SK-N-SH (cell line): Measurements from ENCODE around the gene CPA3. TPM values are rescaled to one million over a fixed set of nuclear protein-coding genes. Genes with fewer than 3 reads are reported as not detected.

Source experiments
- CTCF ChIA-PET: fragments of 300-600, 350-600 bp; formaldehyde crosslinking; extraction: SDS; loops from one replicate; lab custom pipeline; 2021; lab: Yijun Ruan, JAX
- POLR2A ChIA-PET: fragments of 350-600 bp; sonication (Branson Sonifier 250); formaldehyde crosslinking; extraction: SDS; loops from one replicate; lab custom pipeline; 2020; ENCODE audit warnings: antibody characterized with exemption, inconsistent platforms; lab: Yijun Ruan, JAX
- DNase-seq: peaks from one replicate; pipeline ENCODE4 v3.0.0; 2012
- H2AFZ ChIP-seq: fragments of 200-600 bp; sonication (generic); 2 replicates; pipeline ENCODE4 v1.8.1; 2016; ENCODE audit warnings: antibody characterized with exemption, mild to moderate bottlenecking, low read depth
- H3F3A ChIP-seq: fragments of 200-600 bp; sonication (generic); replicated peaks from 2 replicates; pipeline ENCODE3; 2016; ENCODE audit warnings: antibody characterized with exemption, mild to moderate bottlenecking; ENCODE audit not compliant: insufficient read depth
- H3K27ac ChIP-seq, 2 experiments: fragments of 200-500 bp in 1 of 2; fragments of 200-600 bp in 1 of 2; sonication (Bioruptor generic) in 1 of 2; sonication (generic), shearing (Covaris generic) in 1 of 2; 2 replicates each; pipeline versions ENCODE4 v1.5.1 to v1.6.1; 2014 to 2016; ENCODE audit warnings: low read depth in 2 of 2, inconsistent platforms in 1 of 2, low read length in 1 of 2, mild to moderate bottlenecking in 1 of 2, mixed read lengths in 1 of 2
- H3K27me3 ChIP-seq: fragments of 200-600 bp; sonication (generic), shearing (Covaris generic); 2 replicates; pipeline ENCODE4 v1.6.1; 2016; ENCODE audit warnings: mixed run types; ENCODE audit not compliant: insufficient read depth
- H3K36me3 ChIP-seq, 2 experiments: fragments of 200-500 bp in 1 of 2; fragments of 200-600 bp in 1 of 2; sonication (Bioruptor generic) in 1 of 2; sonication (generic) in 1 of 2; replicated peaks in 1 of 2; 2 replicates each; pipeline versions ENCODE3 to v1.5.1; 2014 to 2016; ENCODE audit warnings: low read length in 1 of 2, mild to moderate bottlenecking in 1 of 2; ENCODE audit not compliant: insufficient read depth in 2 of 2, control insufficient read depth in 1 of 2
- H3K4me1 ChIP-seq, 2 experiments: fragments of 200-500 bp in 1 of 2; fragments of 200-600 bp in 1 of 2; sonication (Bioruptor generic) in 1 of 2; sonication (generic), shearing (Covaris generic) in 1 of 2; 2 replicates each; pipeline versions ENCODE4 v1.5.1 to v1.6.1; 2014 to 2016; ENCODE audit warnings: low read depth in 1 of 2, low read length in 1 of 2, mixed run types in 1 of 2; ENCODE audit not compliant: insufficient read depth in 2 of 2, control insufficient read depth in 1 of 2
- H3K4me2 ChIP-seq: fragments of 200-600 bp; sonication (generic), shearing (Covaris generic); 2 replicates; pipeline ENCODE4 v1.6.1; 2017; ENCODE audit warnings: mixed run types
- H3K4me3 ChIP-seq, 2 experiments: fragments of 200-500 bp in 1 of 2; fragments of 200-600 bp in 1 of 2; sonication (Bioruptor generic) in 1 of 2; sonication (generic), shearing (Covaris generic) in 1 of 2; 2 replicates each; pipeline versions ENCODE4 v1.5.1 to v1.8.1; 2014 to 2016; ENCODE audit warnings: low read depth in 2 of 2, inconsistent platforms in 1 of 2, low read length in 1 of 2, mild to moderate bottlenecking in 1 of 2, mixed read lengths in 1 of 2, moderate library complexity in 1 of 2
- H3K79me2 ChIP-seq: fragments of 200-600 bp; sonication (generic); 2 replicates; pipeline ENCODE4 v1.8.1; 2017; ENCODE audit warnings: mild to moderate bottlenecking; ENCODE audit not compliant: insufficient read depth
- H3K9ac ChIP-seq: fragments of 200-600 bp; sonication (generic); 2 replicates; pipeline ENCODE4 v1.6.1; 2017; ENCODE audit warnings: mixed run types
- H3K9me2 ChIP-seq: fragments of 200-600 bp; sonication (generic); 2 replicates; pipeline ENCODE4 v1.6.1; 2017; ENCODE audit warnings: mixed run types
- H3K9me3 ChIP-seq: fragments of 200-600 bp; sonication (generic); 2 replicates; pipeline ENCODE4 v1.6.1; 2017; ENCODE audit warnings: mixed run types, mild to moderate bottlenecking, moderate library complexity
- H4K20me1 ChIP-seq: fragments of 200-600 bp; sonication (generic); 2 replicates; pipeline ENCODE4 v1.6.1; 2017; ENCODE audit warnings: mild to moderate bottlenecking, mixed run types; ENCODE audit not compliant: insufficient read depth
- EP300 ChIP-seq, 2 experiments: IDR thresholded peaks; 2 replicates each; pipeline versions ENCODE4 v1.4.0 to v1.6.1; 2012; ENCODE audit warnings: borderline replicate concordance in 1 of 2, low read depth in 1 of 2, low read length in 1 of 2
- GABPA ChIP-seq: IDR thresholded peaks from 2 replicates; pipeline ENCODE4 v1.4.0; 2012; ENCODE audit warnings: low read depth, mild to moderate bottlenecking
- GATA2 ChIP-seq: sonication (generic); formaldehyde crosslinking; IDR thresholded peaks from 2 replicates; pipeline ENCODE4 v1.5.0; 2020; ENCODE audit warnings: mild to moderate bottlenecking, missing genetic modification reagents
- RCOR1 ChIP-seq: fragments of 150-350 bp; IDR thresholded peaks from 2 replicates; pipeline ENCODE4 v1.6.1; 2017; ENCODE audit warnings: antibody characterized with exemption, low read length
- SMC3 ChIP-seq: IDR thresholded peaks from 2 replicates; pipeline ENCODE4 v1.6.1; 2012; ENCODE audit warnings: low read depth, low read length, improper control_type of control experiment
- TEAD4 ChIP-seq: IDR thresholded peaks from 2 replicates; pipeline ENCODE4 v1.4.0; 2012; ENCODE audit warnings: mild to moderate bottlenecking, borderline replicate concordance; ENCODE audit not compliant: insufficient read depth
- WGBS: methylation state at CpG from one replicate; pipeline ENCODE4 v1.1.6; 2017; ENCODE audit warnings: low lambda C conversion rate; 5-methylcytosine and 5-hydroxymethylcytosine counted together
- polyA plus RNA-seq, 3 experiments: library from polyadenylated mRNA; depleted of rRNA; stranded (reverse); fragments of >200 nt; gene quantifications; 2 replicates each; pipeline ENCODE4 v1.2.3, GENCODE V29; 2012
- TF ChIP-seq, protein P1 (sequence below): IDR thresholded peaks from 2 replicates; pipeline ENCODE4 v1.4.0; 2012; ENCODE audit warnings: low read depth, borderline replicate concordance
- TF ChIP-seq, protein P2 (sequence below): IDR thresholded peaks from 2 replicates; pipeline ENCODE4 v1.6.1; 2012; ENCODE audit warnings: mild to moderate bottlenecking, low read depth, low read length, moderate library complexity

Gene CPA3
- polyA plus RNA-seq, 1 of the 3 experiments (the other 2 are of a cell fraction) = not detected

DNA sequence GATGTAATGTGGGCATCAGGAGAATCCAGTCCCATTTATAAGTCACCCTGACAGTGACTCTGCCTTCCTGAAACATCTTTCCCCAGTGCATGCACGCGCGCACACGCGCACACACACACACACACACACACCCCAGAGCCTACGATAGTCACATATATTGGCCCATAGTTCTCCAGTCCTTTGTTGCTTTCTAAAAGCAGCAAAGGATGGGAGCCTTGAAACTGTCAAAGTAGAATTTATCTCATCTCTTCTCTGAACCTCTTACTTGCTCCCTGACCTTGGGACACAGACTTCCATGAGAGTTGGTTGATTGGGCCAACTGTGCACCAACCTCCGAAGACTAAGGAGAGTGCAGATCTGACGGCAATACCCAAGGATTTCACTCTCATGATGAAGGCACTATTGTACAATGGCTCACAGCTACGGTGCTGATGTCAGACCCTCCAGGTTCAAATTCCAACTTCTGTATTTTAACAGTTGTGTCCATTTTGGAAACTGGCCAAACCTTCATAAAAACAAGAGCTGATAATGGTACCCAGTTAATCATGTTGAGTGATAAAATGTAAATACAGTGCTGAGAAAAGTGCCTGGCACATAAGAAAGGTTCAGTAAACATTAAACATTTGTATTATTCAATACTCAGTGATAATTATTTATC lies 8.3 kb downstream of the CPA3 start (continued):
- TF ChIP-seq, protein P1, sequence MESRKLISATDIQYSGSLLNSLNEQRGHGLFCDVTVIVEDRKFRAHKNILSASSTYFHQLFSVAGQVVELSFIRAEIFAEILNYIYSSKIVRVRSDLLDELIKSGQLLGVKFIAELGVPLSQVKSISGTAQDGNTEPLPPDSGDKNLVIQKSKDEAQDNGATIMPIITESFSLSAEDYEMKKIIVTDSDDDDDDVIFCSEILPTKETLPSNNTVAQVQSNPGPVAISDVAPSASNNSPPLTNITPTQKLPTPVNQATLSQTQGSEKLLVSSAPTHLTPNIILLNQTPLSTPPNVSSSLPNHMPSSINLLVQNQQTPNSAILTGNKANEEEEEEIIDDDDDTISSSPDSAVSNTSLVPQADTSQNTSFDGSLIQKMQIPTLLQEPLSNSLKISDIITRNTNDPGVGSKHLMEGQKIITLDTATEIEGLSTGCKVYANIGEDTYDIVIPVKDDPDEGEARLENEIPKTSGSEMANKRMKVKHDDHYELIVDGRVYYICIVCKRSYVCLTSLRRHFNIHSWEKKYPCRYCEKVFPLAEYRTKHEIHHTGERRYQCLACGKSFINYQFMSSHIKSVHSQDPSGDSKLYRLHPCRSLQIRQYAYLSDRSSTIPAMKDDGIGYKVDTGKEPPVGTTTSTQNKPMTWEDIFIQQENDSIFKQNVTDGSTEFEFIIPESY = no peak
- no peak for TF ChIP-seq TEAD4

DNA sequence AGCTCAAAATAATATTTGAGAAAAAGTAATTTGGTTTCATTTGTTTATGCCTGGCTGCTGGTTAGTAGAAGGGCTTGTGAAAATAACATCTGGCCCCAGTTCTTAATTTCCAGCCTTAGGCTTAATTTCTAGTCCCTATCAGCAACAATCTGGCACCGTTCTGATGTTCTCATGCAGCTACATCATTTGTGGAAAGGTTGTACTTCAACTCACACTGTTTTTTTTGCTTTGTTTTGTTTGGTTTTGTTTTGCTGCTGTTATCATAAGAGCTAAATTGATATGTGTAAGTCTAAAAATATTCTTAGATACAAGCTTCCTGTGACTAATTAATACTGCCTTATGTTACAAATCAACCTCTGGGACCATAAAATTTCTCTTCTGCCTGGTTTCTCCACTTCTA lies 8.9 kb downstream of the CPA3 start:
- Histone ChIP-seq H3K4me2 (no peak overlapping the region), H3K79me2 (no peaks in the 10 kb centered on the region), H3F3A (no peaks in the 10 kb centered on the region), H3K4me1 (peaks cover 0 to 2% of the 10 kb centered on the region in 2 experiments; a peak in 2 of 4 replicates), H3K9me2 (no peaks in the 10 kb centered on the region), H2AFZ (no peak overlapping the region), H4K20me1 (no peaks in the 10 kb centered on the region), H3K36me3 (no peaks in the 10 kb centered on the region), H3K9me3 (no peaks in the 10 kb centered on the region), H3K9ac (no peak overlapping the region), H3K27ac (peak overlapping the region in 1 of 2 experiments; percentile 62; a peak in 2 of 4 replicates), H3K4me3 (no peak overlapping the region), H3K27me3 (no peaks in the 10 kb centered on the region)
- WGBS = 56% methylated on average over 1 of the region's 1 CpG
- ChIA-PET POLR2A (no interaction called here), CTCF (interaction anchor here (0.8 to 1.7 kb wide), 8 partner anchors 9 to 147 kb away, joined by 3 to 7 read pairs (median 4); partner anchors contain the start of gene CPA3)
- TF ChIP-seq EP300 (IDR thresholded peaks at IDR 0.05; ENCODE audit: borderline replicate concordance in 1 of 2, low read depth in 1 of 2, low read length in 1 of 2) (peak in 1 of 2 experiments; percentile 39; a peak in 1 of 4 replicates), GATA2 (CRISPR knock-in tag) (peak; percentile 48), GABPA (no peak)
- TF ChIP-seq, protein P2, sequence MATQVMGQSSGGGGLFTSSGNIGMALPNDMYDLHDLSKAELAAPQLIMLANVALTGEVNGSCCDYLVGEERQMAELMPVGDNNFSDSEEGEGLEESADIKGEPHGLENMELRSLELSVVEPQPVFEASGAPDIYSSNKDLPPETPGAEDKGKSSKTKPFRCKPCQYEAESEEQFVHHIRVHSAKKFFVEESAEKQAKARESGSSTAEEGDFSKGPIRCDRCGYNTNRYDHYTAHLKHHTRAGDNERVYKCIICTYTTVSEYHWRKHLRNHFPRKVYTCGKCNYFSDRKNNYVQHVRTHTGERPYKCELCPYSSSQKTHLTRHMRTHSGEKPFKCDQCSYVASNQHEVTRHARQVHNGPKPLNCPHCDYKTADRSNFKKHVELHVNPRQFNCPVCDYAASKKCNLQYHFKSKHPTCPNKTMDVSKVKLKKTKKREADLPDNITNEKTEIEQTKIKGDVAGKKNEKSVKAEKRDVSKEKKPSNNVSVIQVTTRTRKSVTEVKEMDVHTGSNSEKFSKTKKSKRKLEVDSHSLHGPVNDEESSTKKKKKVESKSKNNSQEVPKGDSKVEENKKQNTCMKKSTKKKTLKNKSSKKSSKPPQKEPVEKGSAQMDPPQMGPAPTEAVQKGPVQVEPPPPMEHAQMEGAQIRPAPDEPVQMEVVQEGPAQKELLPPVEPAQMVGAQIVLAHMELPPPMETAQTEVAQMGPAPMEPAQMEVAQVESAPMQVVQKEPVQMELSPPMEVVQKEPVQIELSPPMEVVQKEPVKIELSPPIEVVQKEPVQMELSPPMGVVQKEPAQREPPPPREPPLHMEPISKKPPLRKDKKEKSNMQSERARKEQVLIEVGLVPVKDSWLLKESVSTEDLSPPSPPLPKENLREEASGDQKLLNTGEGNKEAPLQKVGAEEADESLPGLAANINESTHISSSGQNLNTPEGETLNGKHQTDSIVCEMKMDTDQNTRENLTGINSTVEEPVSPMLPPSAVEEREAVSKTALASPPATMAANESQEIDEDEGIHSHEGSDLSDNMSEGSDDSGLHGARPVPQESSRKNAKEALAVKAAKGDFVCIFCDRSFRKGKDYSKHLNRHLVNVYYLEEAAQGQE = no peak
- DNase-seq = peak; percentile 41

DNA sequence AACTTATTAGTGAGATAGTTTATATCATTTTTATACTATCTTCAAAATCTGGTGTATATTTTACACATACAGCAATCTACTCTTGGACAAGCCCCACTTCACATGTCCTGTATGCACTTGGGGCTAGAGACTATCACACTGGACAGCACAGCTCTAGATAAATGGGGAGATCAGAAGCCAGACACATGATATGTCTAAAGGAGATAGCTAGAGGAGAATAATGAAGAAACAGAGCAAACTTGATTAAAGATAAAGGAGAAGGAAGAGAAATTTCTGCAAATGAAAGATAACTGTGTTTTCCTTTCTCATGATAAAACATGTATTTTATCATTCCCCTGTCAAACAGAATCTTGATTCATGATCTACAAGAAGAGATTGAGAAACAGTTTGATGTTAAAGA lies 13.0 kb downstream of the CPA3 start:
- Histone ChIP-seq H3K27me3 (no peaks in the 10 kb centered on the region), H3K4me1 (peaks cover 0 to 2% of the 10 kb centered on the region in 2 experiments; a peak in 2 of 4 replicates), H3K9me3 (no peaks in the 10 kb centered on the region), H3K79me2 (no peaks in the 10 kb centered on the region), H3K9me2 (no peaks in the 10 kb centered on the region), H3K4me2 (no peak overlapping the region), H3K4me3 (no peak overlapping the region), H3K9ac (no peak overlapping the region), H4K20me1 (no peaks in the 10 kb centered on the region), H3K27ac (no peak overlapping the region), H3F3A (no peaks in the 10 kb centered on the region), H3K36me3 (no peaks in the 10 kb centered on the region)
- POLR2A ChIA-PET = no interaction called here
- no peak; the same call in 1 of the 2 replicates for TF ChIP-seq GATA2 (CRISPR knock-in tag)
- no peak for TF ChIP-seq SMC3
- TF ChIP-seq RCOR1 = no peak
- TF ChIP-seq TEAD4 = no peak
- TF ChIP-seq, all 33 proteins: peak for 0
- CTCF ChIA-PET = interaction anchor here (0.9 to 2.0 kb wide), 2 partner anchors 16 to 151 kb away, joined by 3 to 6 read pairs; no protein-coding TSS in a partner anchor
- no peak for DNase-seq
- no peak overlapping the region for H2AFZ ChIP-seq
